Occipital lobe (tissue), 3 donors: ENCODE data around the gene CNR2. TPM values are rescaled to one million over a fixed set of nuclear protein-coding genes. Genes with fewer than 3 reads are reported as not detected.
"Not testable (repeated sequence)": the region's sequence is repeated elsewhere in the genome, so short reads cannot be mapped to it uniquely, and the experiment has no call there.

ENCODE experiments used
- DNase-seq: peaks from one replicate; lab custom pipeline; 2025; lab: John Stamatoyannopoulos, UW
- small RNA-seq: library from RNA; depleted of rRNA; stranded (forward); fragments of <200 nt; gene quantifications from one replicate; pipeline ENCODE3, GENCODE V24; 2014
- total RNA-seq: library from RNA; depleted of rRNA; stranded (reverse); fragments of >200 nt; gene quantifications from one replicate; pipeline ENCODE4 v1.2.3, GENCODE V29; 2014

CNR2 gene
- total RNA-seq, 1 donor from 2014 or later: not detected

GRCh38 chr1:23836037-23836436 lies 77.1 kb downstream of the CNR2 start:
- no peak for DNase-seq

- not testable (repeated sequence) for DNase-seq
Measured at GRCh38 chr1:23834156-23834555, 79.0 kb downstream of the CNR2 start.

GRCh38 chr1:23827717-23828116 lies 85.4 kb downstream of the CNR2 start:
- DNase-seq: no peak

GRCh38 chr1:23826590-23826989 lies 86.6 kb downstream of the CNR2 start:
- not testable (repeated sequence) for DNase-seq

GRCh38 chr1:23825762-23826522 lies 87.2 kb downstream of the CNR2 start:
- no peak for DNase-seq

- peak; percentile 89 for DNase-seq
Measured at GRCh38 chr1:23825076-23825761, 87.9 kb downstream of the CNR2 start, which contains the start of gene HMGCL. HMGCL (minus strand) TSS chr1:23825429; CDS start chr1:23825415, 14 bp downstream.

- no peak for DNase-seq
Measured at GRCh38 chr1:23824711-23825075, 88.5 kb downstream of the CNR2 start.

- no peak for DNase-seq
Measured at GRCh38 chr1:23823767-23824166, 89.4 kb downstream of the CNR2 start.

Small RNA genes lying within 50 kb of the gene (small RNA-seq; reads per million reads assigned to genes)
- not detected for gene MIR378F

Other genes with a start within 250 kb of the CNR2 start
- 852 TPM for gene RPL11, start 221.6 kb downstream of the CNR2 start, total RNA-seq
- gene ELOA, start 169.9 kb downstream of the CNR2 start, total RNA-seq: 23.7 TPM
- 57.9 TPM for gene PITHD1, start 134.9 kb downstream of the CNR2 start, total RNA-seq
- 20.7 TPM for gene LYPLA2, start 122.2 kb downstream of the CNR2 start, total RNA-seq
- gene GALE, start 112.6 kb downstream of the CNR2 start, total RNA-seq: 20.0 TPM
- gene HMGCL, start 87.9 kb downstream of the CNR2 start, total RNA-seq: 13.7 TPM
- gene FUCA1, start 45.1 kb downstream of the CNR2 start, total RNA-seq: 19.0 TPM
- gene PNRC2, start 46.5 kb upstream of the CNR2 start, total RNA-seq: 98.7 TPM
- gene SRSF10, start 67.0 kb upstream of the CNR2 start, total RNA-seq: 135 TPM
- under 0.01 TPM for gene MYOM3, start 198.8 kb upstream of the CNR2 start, total RNA-seq
- gene IL22RA1, start 229.8 kb upstream of the CNR2 start, total RNA-seq: not detected